ENCODE data around the gene FIGN.

- TF ChIP-seq MYC (IDR thresholded peaks at IDR 0.05; ENCODE audit: low read depth, low read length) (no peak), POLR2A (IDR thresholded peaks at IDR 0.05; ENCODE audit: extremely low read depth, insufficient read length) (no peak), CTCF (IDR thresholded peaks at IDR 0.05; ENCODE audit: low read depth, low read length) (no peak), MAX (IDR thresholded peaks at IDR 0.05; ENCODE audit: low read depth, low read length) (no peak)
Measured at GRCh38 chr2:163633291-163633690, 102.5 kb downstream of the FIGN start.
